SU-DHL-6 (cell line): Measurements from ENCODE around the gene ATF6.

Experiments used
- H2AFZ ChIP-seq: fragments of 200-600 bp; sonication (generic); 2 replicates; pipeline ENCODE4 v1.6.1; 2014; ENCODE audit warnings: low read depth, mild to moderate bottlenecking, moderate library complexity, mixed read lengths, antibody characterized with exemption, low read length; ENCODE audit not compliant: severe bottlenecking
- H3F3A ChIP-seq: fragments of 200-600 bp; shearing (Covaris generic); 2 replicates; pipeline ENCODE4 v1.6.0; 2016; ENCODE audit warnings: antibody characterized with exemption, mild to moderate bottlenecking; ENCODE audit not compliant: insufficient read depth
- H3K27ac ChIP-seq: fragments of 200-600 bp; sonication (generic); 2 replicates; pipeline ENCODE4 v1.5.1; 2016; ENCODE audit warnings: low read depth, mild to moderate bottlenecking, low read length, moderate library complexity, mixed read lengths
- H3K27me3 ChIP-seq: fragments of 200-600 bp; sonication (generic), shearing (Covaris generic); 2 replicates; pipeline ENCODE4 v1.6.0; 2014; ENCODE audit warnings: mild to moderate bottlenecking, low read length
- H3K36me3 ChIP-seq: fragments of 200-600 bp; sonication (generic); 2 replicates; pipeline ENCODE4 v1.6.1; 2014; ENCODE audit warnings: mild to moderate bottlenecking, low read length, mixed read lengths
- H3K4me2 ChIP-seq: fragments of 300-600, 200-600 bp; shearing (Covaris generic), sonication (generic); 2 replicates; pipeline ENCODE4 v1.6.0; 2014; ENCODE audit warnings: low read length, low read depth, mild to moderate bottlenecking; ENCODE audit not compliant: poor library complexity, severe bottlenecking
- H3K4me3 ChIP-seq: fragments of 200-600 bp; sonication (generic); 2 replicates; pipeline ENCODE4 v1.5.1; 2014; ENCODE audit warnings: antibody characterized with exemption, low read length, mild to moderate bottlenecking, mixed read lengths; ENCODE audit not compliant: insufficient read depth, poor library complexity, severe bottlenecking
- H3K79me2 ChIP-seq: fragments of 200-600 bp; sonication (generic); 2 replicates; pipeline ENCODE4 v1.6.1; 2014; ENCODE audit warnings: mild to moderate bottlenecking, low read length, moderate library complexity; ENCODE audit not compliant: insufficient read depth
- H3K9ac ChIP-seq: fragments of 200-600 bp; sonication (generic); 2 replicates; pipeline ENCODE4 v1.7.0; 2014; ENCODE audit warnings: mild to moderate bottlenecking, low read length
- H3K9me2 ChIP-seq: fragments of 200-600 bp; sonication (generic); replicated peaks from 2 replicates; pipeline ENCODE4 v1.6.1; 2014; ENCODE audit warnings: low read length; ENCODE audit not compliant: insufficient read depth
- H3K9me3 ChIP-seq: fragments of 200-600 bp; sonication (generic); 2 replicates; pipeline ENCODE4 v1.6.1; 2014; ENCODE audit warnings: low read length, mixed read lengths; ENCODE audit not compliant: insufficient read depth
- H4K20me1 ChIP-seq: fragments of 200-600 bp; sonication (generic); 2 replicates; pipeline ENCODE4 v1.6.1; 2014; ENCODE audit warnings: low read depth, mild to moderate bottlenecking, antibody characterized with exemption, low read length, moderate library complexity, mixed read lengths
- CTCF ChIP-seq: fragments of 200-600 bp; sonication (generic); IDR thresholded peaks from one replicate; pipeline ENCODE4 v1.5.1; 2017; ENCODE audit warnings: antibody characterized with exemption, mild to moderate bottlenecking, low read length, moderate library complexity; ENCODE audit not compliant: insufficient read depth, poor library complexity, severe bottlenecking
- EZH2phosphoT487 ChIP-seq: fragments of 200-600 bp; sonication (generic), shearing (Covaris generic); conservative IDR thresholded peaks from 2 replicates; pipeline ENCODE4 v1.6.1; 2018; ENCODE audit warnings: mild to moderate bottlenecking, antibody characterized with exemption, low read length, moderate library complexity, mixed read lengths

Gene ATF6

GRCh38 chr1:161933592-161934588 lies 167.8 kb downstream of the ATF6 start:
- Histone ChIP-seq H3K36me3 (no peaks in the 10 kb centered on the region), H3K9ac (no peak overlapping the region), H3F3A (no peaks in the 10 kb centered on the region), H3K79me2 (no peaks in the 10 kb centered on the region), H3K27ac (no peak overlapping the region), H3K9me3 (no peaks in the 10 kb centered on the region), H4K20me1 (no peaks in the 10 kb centered on the region), H3K4me2 (no peak overlapping the region), H3K4me3 (no peak overlapping the region), H3K9me2 (no peaks in the 10 kb centered on the region), H3K27me3 (no peaks in the 10 kb centered on the region), H2AFZ (no peak overlapping the region)
- no peak for TF ChIP-seq CTCF

GRCh38 chr1:161935264-161935663 lies 169.1 kb downstream of the ATF6 start:
- H3K27ac ChIP-seq: no peak overlapping the region

GRCh38 chr1:161936786-161937185 lies 170.7 kb downstream of the ATF6 start:
- H3K27ac ChIP-seq: no peak overlapping the region

More at GRCh38 chr1:161935264-161935663, 169.1 kb downstream of the ATF6 start:
- Histone ChIP-seq H3K79me2 (no peaks in the 10 kb centered on the region), H3K27me3 (no peaks in the 10 kb centered on the region), H4K20me1 (no peaks in the 10 kb centered on the region), H3K36me3 (no peaks in the 10 kb centered on the region), H2AFZ (no peak overlapping the region), H3K9me3 (no peaks in the 10 kb centered on the region), H3K4me3 (no peak overlapping the region), H3F3A (no peaks in the 10 kb centered on the region), H3K9me2 (no peaks in the 10 kb centered on the region), H3K4me2 (no peak overlapping the region), H3K9ac (no peak overlapping the region)
- TF ChIP-seq EZH2phosphoT487: no peak
- no peak for TF ChIP-seq CTCF

More at GRCh38 chr1:161936786-161937185, 170.7 kb downstream of the ATF6 start:
- TF ChIP-seq CTCF (no peak), EZH2phosphoT487 (no peak)
- H3K9me3 ChIP-seq: no peaks in the 10 kb centered on the region
- H3K79me2 ChIP-seq: no peaks in the 10 kb centered on the region
- H3K4me2 ChIP-seq: no peak overlapping the region
- H3F3A ChIP-seq: no peaks in the 10 kb centered on the region
- no peaks in the 10 kb centered on the region for H3K36me3 ChIP-seq
- no peaks in the 10 kb centered on the region for H4K20me1 ChIP-seq
- no peak overlapping the region for H3K4me3 ChIP-seq
- H2AFZ ChIP-seq: no peak overlapping the region
- no peaks in the 10 kb centered on the region for H3K9me2 ChIP-seq
- H3K9ac ChIP-seq: no peak overlapping the region
- no peaks in the 10 kb centered on the region for H3K27me3 ChIP-seq
